Nephron progenitor cell (in vitro differentiated cells): ENCODE data around the gene SLMAP.

ENCODE experiments used
- DNase-seq: peaks from one replicate; pipeline ENCODE4 v3.0.0; 2021
- H3K27ac Mint-ChIP-seq: 2 replicates; pipeline ENCODE4 v1.8.0; 2021; ENCODE audit warnings: mild to moderate bottlenecking, moderate library complexity, mixed read lengths
- H3K27me3 Mint-ChIP-seq: 2 replicates; pipeline ENCODE4 v1.8.0; 2021; ENCODE audit warnings: mild to moderate bottlenecking, low read depth, mixed read lengths; ENCODE audit not compliant: poor library complexity
- H3K36me3 Mint-ChIP-seq: 2 replicates; pipeline ENCODE4 v1.8.0; 2021; ENCODE audit warnings: low read depth, mixed read lengths
- H3K4me1 Mint-ChIP-seq: 2 replicates; pipeline ENCODE4 v1.8.0; 2021; ENCODE audit warnings: mixed read lengths
- H3K4me3 Mint-ChIP-seq: 2 replicates; pipeline ENCODE4 v1.8.0; 2021; ENCODE audit warnings: mild to moderate bottlenecking, moderate library complexity, mixed read lengths
- H3K9me3 Mint-ChIP-seq: 2 replicates; pipeline ENCODE4 v1.8.0; 2021; ENCODE audit warnings: mild to moderate bottlenecking, moderate library complexity, mixed read lengths
- TF ChIP-seq, protein P1 (sequence below): fragments of 200-600 bp; sonication (generic); IDR thresholded peaks from 2 replicates; pipeline ENCODE4 v1.5.0; 2021; ENCODE audit warnings: antibody characterized with exemption

Gene SLMAP

DNA sequence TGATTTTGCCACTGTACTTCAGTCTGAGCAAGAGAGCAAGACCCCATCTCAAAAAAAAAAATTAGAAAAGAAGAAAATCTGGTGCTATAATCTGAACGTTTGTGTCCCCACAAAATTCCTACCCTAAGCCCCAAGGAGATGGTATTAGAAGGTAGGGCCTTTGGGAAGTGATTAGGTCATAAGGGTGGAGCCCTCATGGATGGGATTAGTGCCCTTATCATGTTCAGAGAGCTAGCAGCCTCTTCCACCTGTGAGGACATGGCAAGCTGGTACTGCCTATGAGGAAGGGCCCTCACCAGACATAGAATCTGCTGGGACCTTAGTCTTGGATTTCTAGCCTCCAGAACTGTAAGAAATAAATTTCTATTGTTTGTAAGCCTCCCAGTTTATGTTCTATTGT, 201.7 kb downstream of the SLMAP start:
- H3K4me3 Mint-ChIP-seq, result no peak overlapping the region
- H3K9me3 Mint-ChIP-seq, result no peaks in the 10 kb centered on the region
- no peaks in the 10 kb centered on the region for H3K36me3 Mint-ChIP-seq
- no peaks in the 10 kb centered on the region for H3K27me3 Mint-ChIP-seq
- no peak for DNase-seq
- peaks cover 29% of the 10 kb centered on the region for H3K4me1 Mint-ChIP-seq
- TF ChIP-seq, protein P1, sequence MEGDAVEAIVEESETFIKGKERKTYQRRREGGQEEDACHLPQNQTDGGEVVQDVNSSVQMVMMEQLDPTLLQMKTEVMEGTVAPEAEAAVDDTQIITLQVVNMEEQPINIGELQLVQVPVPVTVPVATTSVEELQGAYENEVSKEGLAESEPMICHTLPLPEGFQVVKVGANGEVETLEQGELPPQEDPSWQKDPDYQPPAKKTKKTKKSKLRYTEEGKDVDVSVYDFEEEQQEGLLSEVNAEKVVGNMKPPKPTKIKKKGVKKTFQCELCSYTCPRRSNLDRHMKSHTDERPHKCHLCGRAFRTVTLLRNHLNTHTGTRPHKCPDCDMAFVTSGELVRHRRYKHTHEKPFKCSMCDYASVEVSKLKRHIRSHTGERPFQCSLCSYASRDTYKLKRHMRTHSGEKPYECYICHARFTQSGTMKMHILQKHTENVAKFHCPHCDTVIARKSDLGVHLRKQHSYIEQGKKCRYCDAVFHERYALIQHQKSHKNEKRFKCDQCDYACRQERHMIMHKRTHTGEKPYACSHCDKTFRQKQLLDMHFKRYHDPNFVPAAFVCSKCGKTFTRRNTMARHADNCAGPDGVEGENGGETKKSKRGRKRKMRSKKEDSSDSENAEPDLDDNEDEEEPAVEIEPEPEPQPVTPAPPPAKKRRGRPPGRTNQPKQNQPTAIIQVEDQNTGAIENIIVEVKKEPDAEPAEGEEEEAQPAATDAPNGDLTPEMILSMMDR, result no peak
- H3K27ac Mint-ChIP-seq, result no peak overlapping the region

DNA sequence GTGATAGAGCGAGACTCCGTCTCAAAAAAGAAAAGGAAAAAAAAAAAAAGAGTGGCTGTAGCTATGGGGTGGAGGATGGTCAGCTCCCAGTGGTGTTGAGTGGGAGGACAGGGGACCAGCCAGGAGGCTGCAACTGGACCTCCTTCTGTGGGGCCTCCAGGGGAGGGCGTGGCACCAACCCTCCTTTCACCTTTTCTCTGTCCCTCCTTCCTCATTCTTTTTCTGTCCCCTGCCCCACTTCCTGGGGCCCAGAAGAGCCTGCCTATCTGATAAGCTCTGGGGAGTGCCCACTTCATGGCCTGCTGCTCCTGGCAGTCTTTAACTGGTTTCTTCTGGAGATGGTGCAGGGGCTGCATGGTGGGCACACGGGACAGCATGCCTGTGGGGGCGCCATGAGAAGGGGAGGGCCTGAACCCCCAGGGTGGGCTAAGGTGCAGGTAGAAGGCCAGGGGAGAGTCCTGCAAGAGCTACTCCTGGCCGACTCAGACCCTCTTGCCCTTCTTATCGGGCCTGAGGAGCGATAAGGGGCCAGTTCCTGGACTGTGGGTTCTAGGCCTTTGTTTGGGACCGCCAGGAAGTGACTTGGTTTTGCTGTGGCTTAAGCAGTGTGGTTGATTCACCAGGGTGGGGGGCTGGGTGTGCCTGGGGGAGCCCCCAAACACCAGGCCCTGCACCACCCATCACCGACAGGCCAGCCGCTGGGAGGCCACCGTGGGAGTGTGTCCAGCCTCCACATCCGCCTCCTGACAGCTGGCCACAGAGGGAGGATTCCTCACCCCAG, 202.7 kb downstream of the SLMAP start:
- peaks cover 4% of the 10 kb centered on the region for H3K27me3 Mint-ChIP-seq
- H3K27ac Mint-ChIP-seq, result no peak overlapping the region
- DNase-seq, result no peak
- no peak overlapping the region for H3K4me3 Mint-ChIP-seq
- TF ChIP-seq, protein P1, result no peak
- H3K4me1 Mint-ChIP-seq, result peaks cover 21% of the 10 kb centered on the region
- no peaks in the 10 kb centered on the region for H3K9me3 Mint-ChIP-seq
- H3K36me3 Mint-ChIP-seq, result no peaks in the 10 kb centered on the region

DNA sequence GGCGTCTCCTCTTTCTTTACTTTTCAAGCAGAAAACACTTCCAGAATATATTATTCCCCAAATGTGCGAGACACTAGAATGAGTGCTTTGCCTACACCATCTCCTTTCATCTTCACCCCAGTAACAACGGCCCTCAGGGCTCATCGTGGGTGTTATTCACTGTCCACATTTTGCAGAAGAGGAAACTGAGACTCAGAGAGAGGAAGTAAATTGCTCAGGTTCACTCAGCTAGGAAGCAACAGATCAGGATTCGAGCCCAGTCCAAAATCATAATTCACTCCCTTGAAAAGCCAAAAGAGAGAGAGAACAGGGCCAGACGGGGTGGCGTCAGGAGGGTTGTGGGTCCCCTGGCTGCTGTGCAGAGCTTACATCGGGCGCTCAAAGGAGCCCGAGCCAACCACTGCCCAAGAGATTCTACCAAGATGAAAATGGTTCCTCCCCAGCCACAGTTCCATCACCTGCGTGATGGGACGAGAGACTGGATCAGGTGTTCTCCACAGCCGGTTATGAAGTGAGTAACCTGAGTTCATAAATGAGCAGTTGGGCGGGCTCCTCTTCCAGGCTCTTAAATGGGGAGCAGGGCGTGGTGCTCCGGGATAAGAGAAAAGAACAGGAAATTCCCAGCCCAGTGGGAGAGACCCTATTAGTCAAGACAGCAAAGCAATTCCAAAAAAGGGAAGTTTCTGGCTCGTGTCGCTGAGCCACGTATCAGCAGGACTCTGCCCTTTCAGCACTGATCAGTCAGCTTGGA, 203.5 kb downstream of the SLMAP start:
- TF ChIP-seq, protein P1, result no peak
- Mint-ChIP-seq H3K9me3 (no peaks in the 10 kb centered on the region), H3K4me3 (no peak overlapping the region), H3K4me1 (peaks cover 16% of the 10 kb centered on the region), H3K27me3 (peaks cover 4% of the 10 kb centered on the region), H3K36me3 (no peaks in the 10 kb centered on the region), H3K27ac (peak overlapping the region; percentile 81)
- no peak for DNase-seq

DNA sequence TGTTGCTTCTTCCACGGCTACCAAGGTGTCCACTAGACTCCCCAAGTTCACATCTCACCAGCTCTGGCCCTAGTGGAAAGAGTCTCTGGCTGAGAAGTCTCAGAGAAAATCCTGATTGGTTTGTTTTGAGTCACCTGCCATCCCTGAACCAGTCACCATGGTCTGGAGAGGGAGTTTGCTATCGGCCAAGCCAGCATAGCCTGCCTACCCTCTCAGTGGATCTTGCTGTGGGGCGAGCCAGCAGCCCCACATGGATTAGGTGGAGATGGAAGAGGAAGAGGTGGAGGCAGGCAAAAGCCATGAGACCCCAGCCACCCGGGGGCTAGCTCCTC, 204.0 kb downstream of the SLMAP start:
- H3K36me3 Mint-ChIP-seq, result no peaks in the 10 kb centered on the region
- H3K4me1 Mint-ChIP-seq, result peaks cover 16% of the 10 kb centered on the region
- H3K27ac Mint-ChIP-seq, result peak overlapping the region; percentile 29

DNA sequence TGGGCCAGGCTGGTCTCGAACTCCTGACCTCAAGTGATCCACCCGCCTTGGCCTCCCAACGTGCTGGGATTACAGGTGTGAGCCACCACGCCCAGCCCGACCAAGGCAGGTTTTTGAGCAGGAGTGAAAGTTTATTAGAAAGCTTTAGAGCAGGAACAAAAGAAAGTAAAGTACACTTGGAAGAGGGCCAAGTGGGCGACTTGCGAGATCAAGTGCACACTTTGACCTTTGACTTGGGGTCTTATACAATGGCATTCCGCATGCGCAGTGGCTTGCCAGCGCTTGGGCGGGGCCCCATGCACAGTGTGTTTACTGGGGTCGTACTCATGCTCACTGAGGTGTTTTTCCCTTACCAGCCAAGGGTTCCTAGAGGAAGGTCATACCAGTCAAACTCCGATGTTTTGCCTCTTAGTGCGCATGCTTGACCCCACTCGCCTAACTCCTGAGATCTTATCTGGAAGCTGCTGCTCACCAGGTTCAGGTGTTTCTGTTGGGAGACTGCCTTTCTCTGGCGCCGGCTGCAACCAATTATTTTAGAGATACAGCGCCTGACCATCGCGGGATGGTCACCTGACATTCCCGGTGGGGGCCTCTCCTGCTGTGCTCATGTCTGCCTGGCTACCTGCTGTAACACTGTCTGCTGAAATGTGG, 205.2 kb downstream of the SLMAP start:
- no peaks in the 10 kb centered on the region for H3K9me3 Mint-ChIP-seq
- no peak overlapping the region for H3K4me3 Mint-ChIP-seq
- no peak for DNase-seq
- no peaks in the 10 kb centered on the region for H3K36me3 Mint-ChIP-seq
- no peak overlapping the region for H3K27ac Mint-ChIP-seq
- TF ChIP-seq, protein P1, result no peak
- peaks cover 16% of the 10 kb centered on the region for H3K4me1 Mint-ChIP-seq
- peaks cover 6% of the 10 kb centered on the region for H3K27me3 Mint-ChIP-seq

More for the DNA sequence above, 204.0 kb downstream of the SLMAP start:
- H3K27me3 Mint-ChIP-seq, result peaks cover 4% of the 10 kb centered on the region
- TF ChIP-seq, protein P1, result no peak
- DNase-seq, result no peak
- H3K9me3 Mint-ChIP-seq, result no peaks in the 10 kb centered on the region
- no peak overlapping the region for H3K4me3 Mint-ChIP-seq
